ENCODE measurements around the gene RASGRF2.

The RASGRF2 gene, protein sequence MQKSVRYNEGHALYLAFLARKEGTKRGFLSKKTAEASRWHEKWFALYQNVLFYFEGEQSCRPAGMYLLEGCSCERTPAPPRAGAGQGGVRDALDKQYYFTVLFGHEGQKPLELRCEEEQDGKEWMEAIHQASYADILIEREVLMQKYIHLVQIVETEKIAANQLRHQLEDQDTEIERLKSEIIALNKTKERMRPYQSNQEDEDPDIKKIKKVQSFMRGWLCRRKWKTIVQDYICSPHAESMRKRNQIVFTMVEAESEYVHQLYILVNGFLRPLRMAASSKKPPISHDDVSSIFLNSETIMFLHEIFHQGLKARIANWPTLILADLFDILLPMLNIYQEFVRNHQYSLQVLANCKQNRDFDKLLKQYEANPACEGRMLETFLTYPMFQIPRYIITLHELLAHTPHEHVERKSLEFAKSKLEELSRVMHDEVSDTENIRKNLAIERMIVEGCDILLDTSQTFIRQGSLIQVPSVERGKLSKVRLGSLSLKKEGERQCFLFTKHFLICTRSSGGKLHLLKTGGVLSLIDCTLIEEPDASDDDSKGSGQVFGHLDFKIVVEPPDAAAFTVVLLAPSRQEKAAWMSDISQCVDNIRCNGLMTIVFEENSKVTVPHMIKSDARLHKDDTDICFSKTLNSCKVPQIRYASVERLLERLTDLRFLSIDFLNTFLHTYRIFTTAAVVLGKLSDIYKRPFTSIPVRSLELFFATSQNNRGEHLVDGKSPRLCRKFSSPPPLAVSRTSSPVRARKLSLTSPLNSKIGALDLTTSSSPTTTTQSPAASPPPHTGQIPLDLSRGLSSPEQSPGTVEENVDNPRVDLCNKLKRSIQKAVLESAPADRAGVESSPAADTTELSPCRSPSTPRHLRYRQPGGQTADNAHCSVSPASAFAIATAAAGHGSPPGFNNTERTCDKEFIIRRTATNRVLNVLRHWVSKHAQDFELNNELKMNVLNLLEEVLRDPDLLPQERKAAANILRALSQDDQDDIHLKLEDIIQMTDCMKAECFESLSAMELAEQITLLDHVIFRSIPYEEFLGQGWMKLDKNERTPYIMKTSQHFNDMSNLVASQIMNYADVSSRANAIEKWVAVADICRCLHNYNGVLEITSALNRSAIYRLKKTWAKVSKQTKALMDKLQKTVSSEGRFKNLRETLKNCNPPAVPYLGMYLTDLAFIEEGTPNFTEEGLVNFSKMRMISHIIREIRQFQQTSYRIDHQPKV (N-terminal part only)

DNA sequence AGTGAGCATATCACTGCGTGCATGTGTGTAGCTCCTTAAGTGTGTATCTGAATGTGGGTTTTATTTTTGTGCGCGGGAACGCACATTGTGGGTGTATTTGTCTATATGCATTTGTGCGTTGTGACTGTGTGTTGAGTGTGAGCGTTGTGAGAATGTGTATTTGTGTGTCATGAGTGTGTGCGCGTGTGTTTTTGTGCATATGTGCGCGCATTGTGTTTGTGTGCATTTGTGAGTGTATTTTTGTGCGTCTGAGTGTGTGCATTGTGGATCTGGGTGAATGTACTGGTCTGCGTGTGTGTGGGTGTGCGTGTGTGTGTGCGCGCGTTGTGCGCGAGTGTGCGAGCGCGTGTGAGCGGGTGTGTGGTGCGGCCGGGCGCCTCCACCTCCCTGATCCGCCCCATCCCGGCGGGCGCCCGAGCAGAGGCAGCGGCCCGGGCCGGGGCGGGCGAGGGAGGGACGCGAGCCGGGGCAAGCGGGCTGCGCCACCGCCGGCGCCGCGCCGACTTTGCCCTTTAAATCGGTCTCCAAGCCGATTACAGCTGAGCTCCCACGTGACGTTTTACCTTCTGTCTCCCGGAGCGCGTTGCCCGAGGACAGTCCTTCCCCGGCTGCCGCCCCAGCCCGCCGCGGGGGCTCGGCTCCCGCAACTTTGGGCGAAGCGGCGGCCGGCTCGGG is at the start of gene RASGRF2:
Gene RASGRF2 (plus strand): TSS at position 596 of the 675 bp plus-strand sequence. CDS start 376 bp downstream, outside the sequence.
- DNase-seq (ENCODE audit: low read depth in 2 of 2): peak; percentile 35 to 42

DNA sequence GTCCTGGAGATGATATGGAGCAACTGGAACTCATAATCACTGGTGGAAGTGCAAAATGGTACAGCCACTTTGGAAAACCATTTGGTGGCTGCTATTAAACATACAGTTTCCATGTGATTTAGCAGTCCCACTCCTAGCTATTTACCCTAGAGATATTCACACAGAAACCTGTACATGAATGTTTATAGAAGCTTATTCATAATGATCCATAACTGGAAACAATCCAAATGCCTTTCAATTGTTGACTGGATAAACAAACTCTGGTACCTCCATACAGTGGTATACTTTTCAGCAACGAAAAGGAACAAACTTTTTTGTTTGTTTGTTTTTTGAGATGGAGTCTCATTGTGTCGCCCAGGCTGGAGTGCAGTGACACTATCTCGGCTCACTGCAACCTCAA is 47.7 kb upstream of the RASGRF2 start:
- no peak for DNase-seq (ENCODE audit: low read depth in 2 of 2)

DNA sequence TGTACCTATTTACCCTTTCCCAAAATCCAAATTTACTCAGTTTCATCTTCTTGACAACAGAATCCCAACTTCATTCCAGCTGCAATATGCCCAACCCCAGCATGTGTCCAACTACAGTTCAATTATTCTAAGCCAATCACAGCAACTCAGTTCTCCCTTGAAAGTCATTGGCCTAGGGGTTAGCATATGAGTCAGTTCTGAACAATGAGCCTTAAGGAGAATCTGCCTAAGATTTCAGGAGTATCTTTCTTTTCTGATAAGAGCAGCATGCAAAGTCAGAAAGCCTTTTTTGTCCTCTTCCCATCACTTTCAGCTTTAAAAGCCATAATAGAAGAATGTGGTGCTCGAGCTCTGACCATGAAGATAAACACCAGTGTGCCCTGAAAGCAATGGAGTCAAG is 44.4 kb upstream of the RASGRF2 start:
- DNase-seq (ENCODE audit: low read depth in 2 of 2): no peak

DNA sequence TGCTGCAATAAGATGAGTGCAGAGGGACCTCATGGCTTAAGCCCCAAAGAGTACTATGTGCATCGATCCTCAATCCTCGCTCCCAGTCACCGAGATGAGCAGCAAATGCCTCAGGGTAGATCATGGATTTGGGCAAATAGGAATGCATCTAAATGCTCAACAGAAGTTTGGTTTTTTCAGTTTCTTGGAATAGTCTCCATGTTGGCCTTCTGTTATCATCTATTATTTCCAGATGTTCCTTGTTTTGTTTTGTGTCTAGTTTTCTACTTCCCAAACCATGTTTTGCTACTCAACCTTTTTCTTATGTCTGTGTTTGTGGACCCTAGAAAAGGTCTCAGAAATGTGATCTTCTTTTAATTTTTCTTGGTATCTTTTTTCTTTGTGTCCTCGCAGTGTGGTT is 43.5 kb upstream of the RASGRF2 start:
- no peak for DNase-seq (ENCODE audit: low read depth in 2 of 2)

DNA sequence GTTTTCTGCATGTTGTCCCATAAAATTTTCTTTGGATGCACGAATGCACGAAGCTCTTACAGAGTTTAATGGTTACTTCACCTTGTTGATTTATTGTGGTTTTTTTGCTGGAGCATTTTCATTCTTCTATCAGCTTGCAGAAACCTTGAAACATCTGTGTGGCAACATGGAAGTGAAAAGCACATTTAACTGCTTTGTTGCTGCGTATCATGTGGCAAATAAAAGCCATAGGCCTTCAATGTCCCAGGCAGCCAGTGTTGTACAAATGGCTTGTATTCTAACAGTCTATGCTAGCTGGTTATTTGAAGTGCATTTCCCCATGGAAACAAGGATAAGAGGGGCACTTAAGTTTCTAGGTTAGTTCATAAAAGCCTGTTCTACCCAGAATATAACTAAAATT is 42.5 kb upstream of the RASGRF2 start:
- no peak for DNase-seq (ENCODE audit: low read depth in 2 of 2)

DNA sequence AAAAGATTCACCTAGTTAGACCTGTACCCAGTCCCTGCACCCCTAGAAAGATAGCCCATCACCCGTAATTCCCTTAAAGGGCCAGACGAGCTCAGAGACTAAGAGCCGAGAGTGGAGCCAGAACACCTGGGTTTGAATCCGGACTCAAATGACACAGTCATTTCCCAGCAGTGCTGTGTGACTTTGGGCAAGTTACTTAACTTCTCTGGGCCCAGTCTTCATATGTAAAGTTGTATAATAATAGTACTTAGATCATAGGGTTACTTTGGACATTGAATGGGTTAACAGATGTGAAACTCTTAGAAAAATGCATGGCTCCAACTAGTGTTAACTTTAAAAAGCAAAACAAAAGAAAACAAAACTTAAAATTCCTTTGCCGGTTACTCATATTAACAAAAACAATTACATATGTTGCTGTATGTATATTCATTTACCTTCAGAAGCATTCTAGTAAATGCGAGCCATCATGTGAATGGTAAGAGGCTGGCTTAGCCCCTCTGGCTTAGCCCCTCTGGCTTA is 40.4 kb upstream of the RASGRF2 start:
- DNase-seq (ENCODE audit: low read depth in 2 of 2): no peak

DNA sequence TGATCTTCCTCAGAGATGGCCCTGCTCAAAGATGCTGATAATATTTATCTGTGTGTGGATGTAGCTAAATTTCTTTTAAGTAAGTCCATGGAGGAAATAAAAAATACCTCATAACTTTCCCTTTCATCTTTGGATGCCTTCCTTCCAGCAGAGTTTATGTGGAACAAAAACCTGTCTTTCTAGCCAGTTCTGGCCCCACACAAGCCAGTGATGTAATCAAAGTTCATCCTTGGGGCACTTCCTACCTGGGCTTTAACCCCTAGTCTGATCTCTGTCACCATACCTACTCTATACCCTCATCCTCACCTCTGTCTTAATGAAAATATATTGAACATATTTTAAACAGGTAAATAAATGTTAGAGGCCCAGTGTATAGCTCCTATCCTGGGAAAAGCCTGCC is 39.8 kb upstream of the RASGRF2 start:
- no peak for DNase-seq (ENCODE audit: low read depth in 2 of 2)

DNA sequence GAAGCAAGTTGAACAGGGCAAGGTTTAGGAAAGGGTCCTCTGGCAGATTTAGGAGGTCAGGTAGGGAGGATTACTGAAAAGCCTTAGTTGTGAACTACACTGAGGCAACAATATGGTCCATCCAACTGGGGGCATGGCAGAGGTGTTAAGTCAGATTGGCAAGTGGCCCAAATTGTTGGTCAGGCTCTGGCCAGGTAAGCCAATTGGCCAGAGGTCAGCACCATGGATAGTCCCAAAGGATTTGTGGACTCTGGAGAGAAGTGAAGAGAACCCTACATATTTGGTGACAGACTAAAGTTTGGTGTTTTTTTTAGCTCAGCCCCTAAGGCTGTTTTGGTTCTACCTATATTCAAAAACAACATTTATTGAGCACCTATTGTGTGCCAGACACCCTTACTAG is 39.1 kb upstream of the RASGRF2 start:
- no peak for DNase-seq (ENCODE audit: low read depth in 2 of 2)

DNA sequence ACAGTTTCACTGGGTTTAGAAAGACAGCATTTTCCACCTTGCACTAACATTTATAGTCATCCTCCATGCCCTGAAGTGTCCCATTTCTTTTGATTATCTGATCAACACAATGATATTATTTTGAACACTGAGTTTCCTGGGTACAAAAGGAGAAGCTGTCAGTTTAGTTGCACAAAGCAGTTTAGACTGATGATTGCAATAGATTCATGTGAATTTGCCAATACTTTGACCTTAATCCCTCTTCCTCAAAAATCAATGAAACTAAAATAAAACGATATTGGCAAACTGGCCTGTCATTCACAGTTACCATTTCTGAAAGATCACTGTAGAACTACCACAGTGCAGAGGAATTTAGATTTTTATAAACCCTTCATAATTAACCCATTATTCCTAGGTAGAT is 34.2 kb upstream of the RASGRF2 start:
- no peak for DNase-seq (ENCODE audit: low read depth in 2 of 2)

DNA sequence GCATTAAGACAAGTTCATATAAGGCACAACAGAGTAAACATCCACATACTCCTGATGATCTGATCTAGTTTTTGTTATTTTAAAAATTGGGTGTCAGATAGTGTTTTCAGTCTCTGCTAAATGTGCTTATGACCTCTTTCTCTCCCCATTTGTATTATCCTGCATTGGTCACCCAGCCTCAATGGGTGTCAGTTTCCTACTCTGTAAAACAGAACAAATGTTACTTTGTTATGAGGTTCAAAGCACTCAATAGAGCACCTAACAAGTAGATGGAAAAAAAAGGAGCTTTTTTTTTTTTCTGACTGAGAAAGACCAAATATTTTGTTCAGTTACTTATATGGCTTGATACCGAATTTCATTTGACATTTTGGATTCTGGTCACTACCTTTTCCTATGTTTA is 33.6 kb upstream of the RASGRF2 start:
- DNase-seq (ENCODE audit: low read depth in 2 of 2): no peak

DNA sequence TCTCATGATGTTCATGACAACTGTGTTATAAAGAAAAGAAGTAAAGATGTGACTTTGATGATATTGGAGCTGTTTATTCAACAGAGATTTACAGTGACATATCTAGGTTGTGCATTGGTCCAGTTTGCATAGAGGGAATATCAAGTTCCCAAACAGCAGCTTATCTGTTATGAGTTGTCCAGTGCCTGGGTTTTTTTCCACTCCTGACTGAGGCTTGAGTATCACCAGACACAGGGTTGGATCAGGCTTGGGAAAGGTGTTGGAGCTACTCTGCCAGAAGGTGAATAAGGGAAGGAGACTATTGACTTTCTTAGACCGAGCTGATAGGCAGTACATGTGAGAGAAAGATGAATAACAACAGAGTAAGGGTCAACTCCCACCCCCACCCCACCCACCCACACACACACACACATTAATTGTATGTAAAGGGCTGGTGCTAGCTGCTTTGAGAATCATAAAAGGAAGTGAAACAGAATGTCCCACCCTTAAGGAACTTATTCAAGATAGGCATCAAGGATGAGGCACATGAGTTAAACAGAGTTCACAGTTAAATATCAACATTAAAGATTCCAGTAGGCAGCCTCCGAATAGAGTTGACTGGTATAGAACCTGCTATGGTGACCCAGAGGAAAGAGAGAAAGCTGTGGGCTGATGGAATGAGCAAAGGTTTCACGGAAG is 33.0 kb upstream of the RASGRF2 start:
- DNase-seq (ENCODE audit: low read depth in 2 of 2): no peak

DNA sequence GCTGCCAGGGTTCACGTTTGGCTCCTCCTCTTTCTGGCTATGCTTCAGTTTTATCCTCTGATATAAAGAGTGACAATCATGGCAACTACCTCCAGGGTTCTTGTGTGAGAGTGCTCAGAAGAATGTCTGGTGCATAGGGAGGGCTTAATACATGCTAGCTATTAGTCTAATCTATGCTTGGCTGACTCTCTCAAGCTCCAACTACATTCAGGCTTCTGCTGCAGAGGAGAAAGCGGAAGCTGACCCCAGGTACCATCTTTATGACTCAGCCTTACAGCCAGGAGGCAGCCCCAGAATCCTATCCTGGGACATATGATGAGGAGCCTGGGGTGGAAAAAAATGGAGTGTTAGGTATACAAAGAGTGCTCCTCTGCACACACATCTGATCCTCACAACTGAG is 32.1 kb upstream of the RASGRF2 start:
- DNase-seq (ENCODE audit: low read depth in 2 of 2): no peak

DNA sequence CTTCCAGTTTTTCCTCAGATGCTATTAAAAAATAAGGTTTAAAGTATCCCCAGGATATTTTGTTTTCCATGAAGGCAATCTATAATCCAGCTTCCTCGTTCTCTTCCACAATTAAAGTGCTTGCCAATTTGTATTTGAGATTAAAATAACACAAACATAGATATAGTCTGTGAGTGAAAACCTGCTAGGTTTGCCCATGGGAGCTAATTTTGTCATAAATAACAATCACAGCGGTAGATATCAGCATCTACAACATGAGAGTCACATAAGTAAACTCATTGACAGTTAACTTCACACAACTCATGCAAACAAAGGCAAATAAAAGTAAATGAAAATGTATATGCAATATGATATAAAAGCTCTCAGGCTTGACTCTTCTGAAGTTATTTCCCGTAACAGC is 29.2 kb upstream of the RASGRF2 start:
- DNase-seq (ENCODE audit: low read depth in 2 of 2): no peak

DNA sequence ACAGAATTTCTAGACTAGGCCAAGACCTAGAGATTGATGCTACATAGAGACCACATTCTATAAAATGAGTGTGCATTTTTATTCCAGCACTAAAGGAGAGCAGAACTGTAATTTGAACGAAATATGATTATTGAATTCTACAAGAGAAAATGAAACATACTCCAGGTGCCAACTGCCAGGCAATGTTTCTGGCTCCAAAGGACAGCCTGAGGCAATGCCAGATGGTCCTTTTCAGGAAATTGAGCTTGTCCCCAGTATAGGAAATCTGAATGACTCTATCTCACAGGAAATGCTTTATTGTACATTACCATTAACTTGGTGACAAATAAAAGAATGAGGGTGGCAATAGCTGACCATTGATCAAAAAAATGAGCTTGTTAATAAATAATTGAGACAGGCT is 28.8 kb upstream of the RASGRF2 start:
- no peak for DNase-seq (ENCODE audit: low read depth in 2 of 2)

DNA sequence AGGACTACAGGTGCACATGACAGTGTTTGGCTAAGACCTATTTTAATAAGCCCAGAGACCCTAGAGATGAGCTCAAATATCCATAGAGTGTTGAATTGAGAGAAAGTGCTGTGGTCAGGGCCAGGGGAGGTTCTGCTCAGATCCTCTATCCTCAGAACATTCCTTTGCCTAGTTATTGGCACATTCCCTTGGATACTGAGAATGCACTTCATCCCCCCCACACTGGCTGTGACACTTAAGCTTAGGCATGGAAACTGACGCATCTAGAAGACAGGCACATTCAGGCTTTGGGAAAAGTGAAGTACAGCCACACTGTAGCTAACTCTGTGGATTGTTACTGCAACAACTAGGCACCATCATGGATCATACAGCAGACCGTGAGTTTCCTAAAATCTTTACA is 27.1 kb upstream of the RASGRF2 start:
- no peak for DNase-seq (ENCODE audit: low read depth in 2 of 2)

DNA sequence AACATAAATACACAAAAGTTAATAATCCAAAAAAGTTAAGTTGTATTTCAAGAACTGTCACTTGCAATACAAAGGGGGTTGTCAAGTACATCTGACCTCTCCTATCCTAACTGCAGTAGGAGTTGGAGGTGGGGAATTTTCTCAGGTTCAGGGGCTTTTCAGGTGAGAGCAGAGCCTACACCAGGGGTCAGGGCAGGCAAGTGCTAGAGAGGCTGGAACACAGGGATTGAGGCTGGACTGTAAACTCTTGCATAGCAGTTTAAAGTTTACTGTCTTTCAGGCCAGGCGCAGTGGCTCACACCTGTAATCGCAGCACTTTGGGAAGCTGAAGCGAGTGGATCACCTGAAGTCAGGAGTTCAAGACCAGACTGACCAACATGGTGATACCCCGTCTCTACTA is 25.4 kb upstream of the RASGRF2 start:
- DNase-seq (ENCODE audit: low read depth in 2 of 2): no peak

DNA sequence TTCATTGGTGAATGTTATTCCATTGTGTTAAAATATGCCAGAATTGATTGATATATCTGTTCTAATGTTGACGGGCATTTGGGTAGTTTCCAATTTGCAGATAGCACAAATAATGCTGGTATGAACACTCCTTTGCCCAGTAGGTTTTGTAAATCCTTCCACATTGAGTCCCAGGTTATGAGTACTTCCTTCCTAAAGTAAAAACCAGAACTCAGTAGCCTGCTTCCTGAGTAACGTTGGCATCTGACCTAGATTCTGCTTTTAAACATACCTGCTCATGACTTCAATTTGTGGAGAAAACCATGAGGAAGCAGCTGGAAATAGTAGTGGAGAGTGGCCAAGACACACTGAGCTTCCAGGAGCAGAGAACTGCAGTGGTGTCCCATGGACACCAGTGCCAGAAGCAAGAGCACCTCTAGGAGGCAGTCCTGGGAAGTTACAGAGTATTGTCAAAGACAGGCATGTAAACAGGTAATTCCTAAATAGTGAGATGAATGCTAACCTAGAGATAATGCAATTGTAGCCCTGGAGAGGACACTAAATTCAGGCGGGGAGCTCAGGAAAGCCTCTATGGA is 24.3 kb upstream of the RASGRF2 start:
- DNase-seq (ENCODE audit: low read depth in 2 of 2): no peak

DNA sequence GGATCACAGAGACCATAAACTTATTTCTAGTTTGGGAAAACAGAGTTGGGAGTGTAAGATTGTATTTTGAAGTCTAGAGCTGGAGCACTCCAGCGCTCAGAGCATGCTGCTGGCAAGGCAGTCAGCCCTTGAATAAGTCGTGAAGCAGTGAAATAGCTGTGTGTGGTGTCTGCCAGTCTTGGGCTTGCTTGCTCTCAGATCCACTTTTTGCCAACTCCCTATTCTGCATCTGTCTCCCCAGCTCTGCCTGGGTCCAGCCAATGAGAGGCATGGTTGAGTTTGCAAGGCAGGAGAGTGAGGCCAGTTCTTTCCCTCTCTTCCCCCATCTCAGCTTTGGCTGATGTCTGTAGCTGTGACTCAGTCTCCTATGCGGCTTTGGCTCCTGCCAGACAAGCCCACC is 23.3 kb upstream of the RASGRF2 start:
- no peak for DNase-seq (ENCODE audit: low read depth in 2 of 2)

DNA sequence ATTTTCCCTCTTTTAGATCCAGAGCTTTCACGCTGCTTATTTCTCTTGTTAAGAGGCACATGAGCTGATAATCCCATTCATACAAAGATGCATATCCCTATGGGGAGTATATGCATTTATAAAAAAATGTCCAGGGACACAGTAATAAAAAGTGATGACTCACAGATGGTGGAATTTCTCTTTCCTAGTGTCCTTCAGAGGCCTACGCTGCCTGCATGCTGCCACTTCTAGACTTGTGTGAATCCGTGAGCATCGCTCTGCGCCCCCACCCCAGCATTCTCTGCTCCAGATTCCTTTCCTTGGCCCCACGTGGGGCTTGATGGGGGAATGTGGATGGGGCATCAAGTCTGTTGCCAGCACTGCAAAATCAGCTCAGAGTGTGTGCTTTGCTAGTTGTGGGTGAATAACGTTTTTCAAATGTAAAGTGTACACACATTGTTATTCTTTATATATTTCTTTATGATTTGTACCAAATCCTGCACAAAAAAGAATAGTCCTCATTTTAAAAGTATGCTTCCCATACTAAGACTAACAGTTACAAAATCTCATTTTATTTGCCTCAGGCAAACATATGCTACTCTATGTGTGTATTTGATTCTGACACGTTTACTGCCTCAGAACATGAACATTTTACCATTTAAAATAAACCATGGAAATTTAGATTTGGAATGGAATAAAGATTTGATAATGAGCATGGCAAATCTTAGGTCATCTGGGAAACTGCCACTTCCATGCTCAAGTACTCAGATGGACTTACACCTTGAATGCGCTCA is 22.4 kb upstream of the RASGRF2 start:
- no peak for DNase-seq (ENCODE audit: low read depth in 2 of 2)

DNA sequence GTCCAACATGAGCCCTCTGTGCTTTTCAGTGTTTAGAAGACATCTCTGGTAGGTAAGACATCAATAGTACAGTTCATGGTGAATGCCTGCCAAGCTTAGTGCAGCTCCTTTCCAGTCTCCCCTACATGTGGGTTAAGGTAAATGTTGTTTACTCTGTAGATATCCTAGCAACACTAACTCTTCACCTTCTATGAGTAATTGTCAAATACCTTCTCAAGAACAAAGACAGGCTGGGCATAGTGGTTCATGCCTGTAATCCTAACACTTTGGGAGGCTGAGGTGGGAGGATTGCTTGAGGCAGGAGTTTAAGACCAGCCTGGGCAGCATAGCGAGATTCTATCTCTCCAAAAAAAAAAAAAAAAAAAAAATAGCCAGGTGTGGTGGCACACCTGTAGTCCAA is 18.7 kb upstream of the RASGRF2 start:
- DNase-seq (ENCODE audit: low read depth in 2 of 2): no peak

Data from stimulated activated CD4-positive, alpha-beta T cell treated with anti-CD3 and anti-CD28 coated beads, Interleukin-4, amount 100 ng/mL, for 48 hours (primary cell).